IMR-90 (cell line): ENCODE data around the gene PLEKHG2. TPM values are rescaled to one million over a fixed set of nuclear protein-coding genes. Genes with fewer than 3 reads are reported as not detected.

Source experiments
- ATAC-seq: fragments of 200-7000 bp; cut with Tn5 transposase; 2 replicates; pipeline ENCODE4 v1.9.1; 2020; ENCODE audit warnings: low read depth, mild to moderate bottlenecking, moderate library complexity
- BruUV-seq: library from RNA; stranded (reverse); fragments of 400-500 nt; replicated peaks from 2 replicates; lab custom pipeline; 2021; lab: Mats Ljungman, UMichigan
- CTCF ChIA-PET: fragments of 300-600 bp; formaldehyde crosslinking; extraction: SDS; loops from one replicate; lab custom pipeline; 2021; ENCODE audit warnings: antibody characterized with exemption; lab: Yijun Ruan, JAX
- POLR2A ChIA-PET: fragments of 300-600 bp; sonication (Branson Sonifier 250); formaldehyde crosslinking; loops from one replicate; lab custom pipeline; 2022; ENCODE audit warnings: antibody characterized with exemption; ENCODE audit not compliant: unreplicated experiment; lab: Charles Lee
- DNase-seq: peaks from one replicate; pipeline ENCODE4 v3.0.0; 2013
- H2AFZ ChIP-seq: replicated peaks from 2 replicates; pipeline ENCODE3; 2013; ENCODE audit warnings: low read length, mild to moderate bottlenecking; ENCODE audit not compliant: poor library complexity
- H2AK5ac ChIP-seq: 2 replicates; pipeline ENCODE4 v1.6.1; 2013; ENCODE audit warnings: low read depth, low read length, inconsistent platforms
- H2AK9ac ChIP-seq: replicated peaks from 2 replicates; pipeline ENCODE3; 2013; ENCODE audit warnings: mild to moderate bottlenecking, low read depth, low read length, moderate library complexity; ENCODE audit not compliant: poor library complexity
- H2BK120ac ChIP-seq: 2 replicates; pipeline ENCODE4 v1.6.1; 2013; ENCODE audit warnings: low read depth, low read length, inconsistent platforms
- H2BK15ac ChIP-seq: 3 replicates; pipeline ENCODE4 v1.6.1; 2013; ENCODE audit warnings: low read depth, low read length, inconsistent platforms
- H2BK20ac ChIP-seq: 2 replicates; pipeline ENCODE4 v1.6.1; 2013; ENCODE audit warnings: low read depth, mild to moderate bottlenecking, inconsistent platforms, low read length, moderate library complexity
- H2BK5ac ChIP-seq: 2 replicates; pipeline ENCODE4 v1.6.1; 2013; ENCODE audit warnings: mild to moderate bottlenecking, low read depth, low read length, inconsistent platforms; ENCODE audit not compliant: poor library complexity, severe bottlenecking
- H3K14ac ChIP-seq: replicated peaks from 2 replicates; pipeline ENCODE4 v1.6.1; 2013; ENCODE audit warnings: low read depth, low read length, inconsistent platforms
- H3K18ac ChIP-seq: 2 replicates; pipeline ENCODE4 v1.6.1; 2013; ENCODE audit warnings: low read depth, low read length, control low read depth
- H3K23ac ChIP-seq: 2 replicates; pipeline ENCODE4 v1.6.1; 2013; ENCODE audit warnings: low read depth, low read length, inconsistent platforms
- H3K27ac ChIP-seq: 2 replicates; pipeline ENCODE4 v1.5.1; 2013; ENCODE audit warnings: mild to moderate bottlenecking, control low read depth, low read length; ENCODE audit not compliant: insufficient read depth
- H3K27me3 ChIP-seq: 2 replicates; pipeline ENCODE4 v1.6.1; 2013; ENCODE audit warnings: low read length; ENCODE audit not compliant: control insufficient read depth, insufficient read depth
- H3K36me3 ChIP-seq: 2 replicates; pipeline ENCODE4 v1.6.1; 2013; ENCODE audit warnings: low read length, mixed read lengths; ENCODE audit not compliant: control insufficient read depth, insufficient read depth
- H3K4ac ChIP-seq: 2 replicates; pipeline ENCODE4 v1.6.1; 2013; ENCODE audit warnings: low read depth, low read length, inconsistent platforms
- H3K4me1 ChIP-seq: 2 replicates; pipeline ENCODE4 v1.6.1; 2013; ENCODE audit warnings: low read length, mixed read lengths; ENCODE audit not compliant: control insufficient read depth, insufficient read depth
- H3K4me2 ChIP-seq: 2 replicates; pipeline ENCODE4 v1.6.1; 2013; ENCODE audit warnings: low read depth, mild to moderate bottlenecking, control low read depth, low read length, moderate library complexity
- H3K4me3 ChIP-seq: 2 replicates; pipeline ENCODE4 v1.5.1; 2013; ENCODE audit warnings: low read depth, mild to moderate bottlenecking, control low read depth, low read length, moderate library complexity; ENCODE audit not compliant: insufficient read depth
- H3K56ac ChIP-seq: 2 replicates; pipeline ENCODE4 v1.6.1; 2013; ENCODE audit warnings: low read length, inconsistent platforms; ENCODE audit not compliant: insufficient read depth; ENCODE audit errors: extremely low read depth
- H3K79me1 ChIP-seq, 2 experiments: 2 replicates each; pipeline ENCODE4 v1.6.1; 2013; ENCODE audit warnings: low read length in 2 of 2, inconsistent platforms in 1 of 2, low read depth in 1 of 2
- H3K9ac ChIP-seq: 2 replicates; pipeline ENCODE4 v1.6.1; 2013; ENCODE audit warnings: low read depth, low read length, control low read depth
- H3K9me1 ChIP-seq: 2 replicates; pipeline ENCODE4 v1.6.1; 2013; ENCODE audit warnings: low read length, inconsistent platforms; ENCODE audit not compliant: insufficient read depth
- H3K9me3 ChIP-seq: 2 replicates; pipeline ENCODE4 v1.6.1; 2013; ENCODE audit warnings: low read length; ENCODE audit not compliant: control insufficient read depth, insufficient read depth
- H4K20me1 ChIP-seq: 2 replicates; pipeline ENCODE4 v1.6.1; 2013; ENCODE audit warnings: low read length, inconsistent platforms; ENCODE audit not compliant: insufficient read depth
- H4K5ac ChIP-seq: 2 replicates; pipeline ENCODE4 v1.6.1; 2013; ENCODE audit warnings: mild to moderate bottlenecking, low read depth, low read length, control low read depth
- H4K8ac ChIP-seq, 2 experiments: 2 replicates each; pipeline ENCODE4 v1.6.1; 2013; ENCODE audit warnings: low read depth in 2 of 2, low read length in 2 of 2, control low read depth in 1 of 2, inconsistent platforms in 1 of 2
- H4K91ac ChIP-seq: 2 replicates; pipeline ENCODE4 v1.6.1; 2013; ENCODE audit warnings: low read depth, low read length, inconsistent platforms; ENCODE audit not compliant: insufficient read depth
- MAFK ChIP-seq: IDR thresholded peaks from 2 replicates; pipeline ENCODE4 v1.6.1; 2012; ENCODE audit warnings: low read depth, low read length, improper control_type of control experiment
- MXI1 ChIP-seq: IDR thresholded peaks from 2 replicates; pipeline ENCODE4 v1.6.1; 2012; ENCODE audit warnings: low read depth, mild to moderate bottlenecking, low read length, moderate library complexity, borderline replicate concordance
- POLR2A ChIP-seq: IDR thresholded peaks from 2 replicates; pipeline ENCODE4 v1.6.1; 2012; ENCODE audit warnings: mild to moderate bottlenecking, low read depth, low read length
- WGBS, 2 experiments: methylation state at CpG; one replicate each; pipeline versions ENCODE4 v1.1.5 to v1.1.7; 2013; ENCODE audit warnings: missing lambda C conversion rate in 2 of 2; ENCODE audit not compliant: insufficient read length in 1 of 2; ENCODE audit errors: extremely low coverage in 2 of 2; 5-methylcytosine and 5-hydroxymethylcytosine counted together
- dilution Hi-C: fragments of 300-500 bp; cut with HindIII; formaldehyde crosslinking; loops from one replicate; pipeline ENCODE4 v1.14.3; 2018; ENCODE audit warnings: low sequenced_read_pairs; ENCODE audit not compliant: unreplicated experiment
- in situ Hi-C: fragments of 300-500 bp; cut with MboI; formaldehyde crosslinking; loops from 3 replicates; pipeline ENCODE4 v1.14.3; 2019; ENCODE audit warnings: low sequenced_read_pairs, inconsistent platforms, mixed read lengths
- intact Hi-C: fragments of 100-400 bp; cut with micrococcal nuclease; formaldehyde crosslinking; loops from 2 replicates; pipeline ENCODE4 v1.10.0; 2022
- polyA plus RNA-seq, 3 experiments: library from polyadenylated mRNA; depleted of rRNA; stranded (reverse); fragments of >200 nt; gene quantifications; 2 replicates each; pipeline ENCODE4 v1.2.3, GENCODE V29; 2012; ENCODE audit warnings: low replicate concordance in 1 of 3
- total RNA-seq: library from RNA; depleted of rRNA; stranded (reverse); fragments of >200 nt; gene quantifications from 2 replicates; pipeline ENCODE4 v1.2.3, GENCODE V29; 2012

The PLEKHG2 gene
- total and polyA plus RNA-seq, 2 of the 4 experiments (the other 2 are of a cell fraction): 6.5 to 28.3 TPM

GRCh38 chr19:39365531-39365930, 46.9 kb upstream of the PLEKHG2 start:
- H3K4me1 ChIP-seq: peaks cover 25% of the 10 kb centered on the region
- H3K27ac ChIP-seq: no peak overlapping the region
- no peak overlapping the region for H2BK15ac ChIP-seq
- H3K4me2 ChIP-seq: no peak overlapping the region
- WGBS, 2 experiments: no CpG with 5 or more reads among the region's 1 CpG
- ChIA-PET CTCF (no interaction called here), POLR2A (no interaction called here)
- H3K56ac ChIP-seq: no peak overlapping the region
- no peak overlapping the region for H2BK5ac ChIP-seq
- TF ChIP-seq MXI1 (no peak), MAFK (no peak), POLR2A (no peak)
- no TSS peak for BruUV-seq
- H4K20me1 ChIP-seq: peaks cover 15% of the 10 kb centered on the region; the same call in 1 of the 2 replicates
- no peak overlapping the region for H3K9ac ChIP-seq
- in situ Hi-C loops: no loop called here
- no peak for DNase-seq
- no peak overlapping the region for H2AFZ ChIP-seq
- dilution Hi-C loops: no loop called here
- no peak overlapping the region for H3K4me3 ChIP-seq
- peaks cover 21 to 66% of the 10 kb centered on the region in 2 experiments for H3K79me1 ChIP-seq
- H4K91ac ChIP-seq: no peak overlapping the region
- H4K8ac ChIP-seq: no peak overlapping the region
- H3K9me1 ChIP-seq: peaks cover 22% of the 10 kb centered on the region
- no peak overlapping the region for H4K5ac ChIP-seq
- no peaks in the 10 kb centered on the region for H3K27me3 ChIP-seq
- H2AK9ac ChIP-seq: no peak overlapping the region
- peaks cover 28% of the 10 kb centered on the region for H3K36me3 ChIP-seq
- intact Hi-C loops: no loop called here
- no peak overlapping the region for H2AK5ac ChIP-seq
- H3K23ac ChIP-seq: no peak overlapping the region
- no peak overlapping the region for H3K14ac ChIP-seq
- H2BK120ac ChIP-seq: no peak overlapping the region
- no peak overlapping the region for H3K4ac ChIP-seq
- H3K18ac ChIP-seq: no peak overlapping the region
- H2BK20ac ChIP-seq: no peak overlapping the region
- no peak for ATAC-seq
- no peaks in the 10 kb centered on the region for H3K9me3 ChIP-seq
